Middle frontal gyrus (tissue), 1 donor: ENCODE results near the gene RELT.

Experiments
- DNase-seq: peaks from one replicate; pipeline ENCODE4 v3.0.0-alpha.2; 2015; ENCODE audit warnings: low spot score; ENCODE audit errors: extremely low spot score

Gene RELT

GRCh38 chr11:73404048-73404447 lies 27.8 kb downstream of the RELT start:
- DNase-seq = no peak

- no peak for DNase-seq
Observed at GRCh38 chr11:73404506-73405145, 28.4 kb downstream of the RELT start.

DNA sequence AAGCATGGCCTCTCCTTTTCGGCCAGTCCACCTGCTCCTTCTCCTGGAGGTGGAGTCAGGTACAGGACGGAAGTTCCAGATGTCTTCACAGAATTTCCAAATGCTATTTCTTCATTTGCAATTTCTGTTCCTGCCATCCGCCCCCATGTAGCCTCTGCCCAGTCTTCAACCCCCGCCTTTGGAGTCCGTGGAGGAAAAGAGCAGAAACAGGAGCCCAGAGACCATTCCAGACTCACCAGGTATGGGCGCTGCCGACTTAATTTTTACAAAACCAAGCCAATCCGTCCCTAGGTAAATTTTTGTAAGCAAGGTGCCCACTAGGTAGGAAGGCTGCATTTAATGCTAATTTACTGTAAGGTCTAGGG lies 28.9 kb downstream of the RELT start:
- no peak for DNase-seq

GRCh38 chr11:73406131-73406530 lies 29.9 kb downstream of the RELT start:
- DNase-seq = no peak

DNA sequence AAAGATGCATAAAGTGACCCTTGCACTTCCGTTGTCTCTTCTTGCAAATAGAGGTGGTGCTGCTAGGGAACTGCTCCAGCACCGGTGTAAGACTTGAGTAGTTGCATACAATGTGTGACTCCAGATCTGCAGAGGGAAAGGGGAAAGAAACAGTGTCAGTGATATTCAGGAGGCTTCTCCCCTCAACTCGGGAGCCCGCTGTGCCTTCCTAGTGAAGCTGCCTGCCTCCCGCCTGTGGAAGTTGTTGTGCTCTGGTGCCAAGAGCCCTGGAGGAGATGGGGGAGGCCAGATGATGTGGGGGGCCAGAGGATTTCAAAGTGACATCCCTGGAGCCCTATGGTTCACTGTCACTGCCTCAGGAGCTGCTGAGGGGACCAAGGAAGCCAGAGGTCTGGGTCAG lies 30.4 kb downstream of the RELT start:
- no peak for DNase-seq

DNA sequence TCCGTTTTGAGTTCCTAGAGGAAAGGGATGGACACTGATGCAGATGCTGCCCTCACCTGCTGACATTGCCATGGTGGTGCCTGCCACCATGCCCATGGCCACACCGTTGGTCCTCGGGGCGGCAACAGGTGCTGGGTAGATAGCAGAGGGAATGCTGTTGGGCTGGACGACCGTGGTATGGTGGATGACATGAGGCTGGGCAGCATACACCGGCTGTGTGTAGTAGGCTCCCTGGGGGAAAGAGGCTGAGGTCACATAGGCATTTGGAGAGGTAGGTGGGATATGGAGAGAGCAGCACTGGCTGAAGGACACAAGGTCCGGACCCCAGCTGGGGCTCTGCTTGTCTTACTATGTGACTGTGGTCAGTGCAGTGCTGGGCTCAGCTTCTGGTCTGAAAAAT lies 33.2 kb downstream of the RELT start:
- no peak for DNase-seq

- DNase-seq = no peak
Observed at GRCh38 chr11:73410627-73411026, 34.4 kb downstream of the RELT start.

GRCh38 chr11:73411031-73411430 lies 34.8 kb downstream of the RELT start:
- no peak for DNase-seq

DNA sequence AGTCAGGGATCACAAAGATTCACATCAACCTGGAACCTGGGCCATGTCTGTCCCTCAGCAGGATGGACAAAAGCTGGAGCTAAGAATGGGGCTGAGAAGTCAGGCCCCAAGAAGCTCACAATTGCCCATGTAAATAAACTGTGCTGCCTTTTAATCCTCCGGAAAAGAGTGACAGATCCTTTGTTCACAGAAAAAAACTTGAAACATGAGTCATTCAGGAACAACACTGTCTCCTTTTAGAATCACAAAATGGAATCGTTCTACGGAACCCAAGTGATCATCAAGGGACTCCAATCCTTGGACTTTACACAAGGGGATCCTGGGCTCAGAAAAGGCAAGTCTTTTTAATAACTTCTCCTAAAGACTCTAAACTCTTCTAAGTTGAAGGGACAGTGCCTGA lies 36.1 kb downstream of the RELT start:
- DNase-seq = no peak

- DNase-seq = no peak
Observed at GRCh38 chr11:73413256-73413655, 37.1 kb downstream of the RELT start.

DNA sequence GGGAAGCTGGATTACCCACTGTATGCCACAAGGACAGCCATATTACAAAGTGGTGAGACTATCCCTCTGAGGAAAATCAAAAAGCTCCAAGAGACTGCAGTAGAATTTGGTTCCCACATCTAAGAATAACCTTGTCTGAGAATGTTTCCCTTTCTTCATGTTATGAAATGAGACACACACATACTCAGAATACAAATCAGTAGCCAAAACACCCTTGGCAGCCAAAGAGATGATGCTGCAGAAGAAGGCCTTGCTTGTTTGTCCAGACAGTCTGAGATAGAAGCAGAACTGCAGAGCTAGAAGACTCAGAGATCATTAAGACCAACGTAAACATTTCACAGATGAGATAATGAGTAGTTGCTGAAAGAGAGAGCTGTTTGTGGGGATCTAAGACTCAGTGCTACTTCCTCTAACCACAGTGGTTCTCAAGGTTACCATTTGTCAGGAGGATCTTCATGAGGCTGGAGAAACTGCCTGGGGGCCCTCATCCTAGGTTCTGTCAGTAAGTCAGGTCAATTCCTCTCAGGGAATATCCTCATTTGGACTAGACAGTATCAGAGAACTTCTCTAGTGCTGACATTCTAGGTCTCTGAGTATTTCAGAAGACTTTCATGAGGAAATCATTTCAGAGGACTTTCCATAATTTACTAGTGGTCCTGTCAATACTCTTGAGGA lies 38.9 kb downstream of the RELT start:
- peak; percentile 65 for DNase-seq

GRCh38 chr11:73415854-73416615 lies 39.8 kb downstream of the RELT start:
- no peak for DNase-seq

DNA sequence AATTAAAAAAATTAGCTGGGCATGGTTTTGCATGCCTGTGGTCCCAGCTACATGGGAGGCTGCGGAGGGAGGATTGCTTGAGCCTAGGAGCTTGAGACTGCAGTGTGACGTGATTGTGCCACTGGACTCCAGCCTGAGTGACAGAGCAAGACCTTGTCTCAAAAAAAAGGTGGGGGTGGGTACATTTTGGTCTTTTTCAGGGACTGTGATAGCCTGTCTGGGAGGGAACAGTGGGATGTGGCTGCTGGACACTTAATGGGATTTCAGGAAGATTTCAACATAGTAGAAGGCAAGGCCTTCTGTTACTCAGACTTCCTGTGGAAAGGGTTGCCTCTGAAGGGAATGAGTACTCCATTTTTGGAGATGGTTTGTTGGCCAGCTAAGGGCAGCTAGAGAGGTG lies 40.6 kb downstream of the RELT start:
- DNase-seq = no peak

- no peak for DNase-seq
Observed at GRCh38 chr11:73420136-73420535, 43.9 kb downstream of the RELT start.

DNA sequence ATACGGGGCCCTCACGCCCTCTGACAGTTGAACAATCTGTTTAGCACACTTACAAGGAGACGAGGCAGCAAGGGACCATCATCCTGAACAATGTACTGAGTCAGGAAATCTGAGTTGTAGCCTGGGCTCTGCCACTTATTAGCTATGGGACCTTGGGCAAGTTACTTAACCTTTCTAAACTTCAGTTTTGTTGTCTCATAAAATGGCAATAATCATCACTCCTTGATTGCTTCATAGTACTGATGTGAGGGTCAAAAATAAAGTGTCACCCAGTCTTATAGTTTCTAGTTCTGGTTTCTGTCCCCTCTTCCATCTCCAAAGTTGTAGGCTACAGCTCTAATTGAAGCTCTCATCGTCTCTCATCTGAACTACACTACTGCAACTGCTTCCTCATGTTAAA lies 46.7 kb downstream of the RELT start:
- no peak for DNase-seq

DNA sequence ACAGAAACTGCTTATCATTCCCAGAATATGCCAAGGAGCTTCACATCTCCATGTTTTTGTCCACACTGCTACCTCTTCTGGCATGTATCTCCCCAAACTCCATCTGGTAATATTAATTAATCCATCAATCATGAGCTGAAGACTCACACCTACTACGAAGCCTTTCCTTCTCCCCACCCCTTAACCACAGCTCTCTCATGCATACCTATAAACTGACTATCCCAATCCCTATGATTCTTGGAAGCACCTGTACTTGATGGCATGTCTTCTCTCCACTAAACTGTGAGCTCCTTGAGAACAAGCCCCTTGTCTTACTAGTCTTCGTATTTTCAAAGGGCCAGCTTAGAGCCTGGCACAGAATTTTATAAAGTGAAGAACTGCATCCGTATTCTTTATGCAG lies 47.3 kb downstream of the RELT start:
- no peak for DNase-seq

- DNase-seq = no peak
Observed at GRCh38 chr11:73425108-73425507, 48.9 kb downstream of the RELT start.

DNA sequence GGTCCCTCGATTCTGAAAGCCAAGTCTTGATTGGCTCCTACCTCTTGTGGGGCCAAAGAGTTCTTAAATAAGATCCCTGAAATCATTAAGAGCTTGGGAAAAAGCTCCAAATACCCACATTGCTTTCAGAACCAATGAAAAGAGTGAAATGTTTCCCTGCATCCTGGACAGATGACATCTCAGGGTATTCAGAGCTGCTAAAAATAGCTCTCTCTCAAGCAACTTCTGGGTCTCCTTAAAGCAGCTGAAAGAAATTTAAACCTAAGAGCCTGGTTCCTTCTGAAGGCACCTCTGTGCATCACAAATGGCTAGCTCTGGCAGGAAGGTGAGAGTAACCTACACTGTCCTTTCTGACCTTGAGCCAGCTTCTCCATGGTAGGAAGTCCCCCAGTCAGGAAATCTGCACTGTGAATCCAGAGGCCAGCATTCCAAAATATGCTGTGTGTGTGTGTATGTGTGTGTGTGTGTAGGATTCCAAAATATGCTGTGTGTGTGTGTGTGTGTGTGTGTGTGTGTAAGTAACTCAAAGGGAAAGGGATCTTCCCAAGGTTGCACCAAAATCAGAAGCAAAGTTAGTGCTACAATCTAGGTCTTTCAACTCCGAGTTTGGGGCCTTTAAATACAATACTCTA lies 50.1 kb downstream of the RELT start:
- DNase-seq = no peak

DNA sequence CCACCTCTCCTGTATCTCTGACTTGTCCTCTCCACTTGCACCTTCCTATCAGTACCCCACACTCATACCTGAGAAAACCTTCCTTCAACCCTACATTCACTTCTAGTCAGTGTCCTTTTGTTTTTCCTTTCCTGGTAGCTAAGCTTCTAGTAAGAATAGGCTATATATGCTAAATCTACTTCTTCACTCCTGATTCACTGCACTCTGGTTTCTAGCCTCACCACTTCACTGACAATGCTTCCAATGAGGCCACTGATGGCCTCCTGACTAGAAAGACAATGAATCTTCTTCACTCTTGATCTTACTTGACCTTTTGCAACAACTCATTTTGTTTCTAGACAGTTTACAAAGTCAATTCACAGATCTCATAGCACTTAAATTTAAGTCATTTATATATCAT lies 52.0 kb downstream of the RELT start:
- DNase-seq = no peak

DNA sequence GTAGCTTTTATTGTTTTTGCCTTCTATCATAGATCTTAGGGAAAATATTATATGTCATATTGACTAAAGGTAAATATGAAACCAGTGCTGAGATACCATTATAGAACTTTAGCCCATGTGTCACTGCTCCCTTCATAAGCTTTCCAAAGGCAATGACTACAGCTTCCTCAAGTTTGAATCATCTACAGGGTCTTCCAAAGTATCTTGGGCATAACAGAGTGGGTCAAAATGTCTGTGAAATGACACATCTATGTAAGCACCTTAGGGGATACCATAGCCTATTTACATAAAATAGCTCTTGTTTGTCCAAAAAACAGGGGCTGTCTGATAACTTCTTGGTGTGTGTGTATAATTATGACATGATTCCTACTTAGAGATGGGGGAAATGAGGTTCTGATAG lies 52.5 kb downstream of the RELT start:
- DNase-seq = no peak

DNA sequence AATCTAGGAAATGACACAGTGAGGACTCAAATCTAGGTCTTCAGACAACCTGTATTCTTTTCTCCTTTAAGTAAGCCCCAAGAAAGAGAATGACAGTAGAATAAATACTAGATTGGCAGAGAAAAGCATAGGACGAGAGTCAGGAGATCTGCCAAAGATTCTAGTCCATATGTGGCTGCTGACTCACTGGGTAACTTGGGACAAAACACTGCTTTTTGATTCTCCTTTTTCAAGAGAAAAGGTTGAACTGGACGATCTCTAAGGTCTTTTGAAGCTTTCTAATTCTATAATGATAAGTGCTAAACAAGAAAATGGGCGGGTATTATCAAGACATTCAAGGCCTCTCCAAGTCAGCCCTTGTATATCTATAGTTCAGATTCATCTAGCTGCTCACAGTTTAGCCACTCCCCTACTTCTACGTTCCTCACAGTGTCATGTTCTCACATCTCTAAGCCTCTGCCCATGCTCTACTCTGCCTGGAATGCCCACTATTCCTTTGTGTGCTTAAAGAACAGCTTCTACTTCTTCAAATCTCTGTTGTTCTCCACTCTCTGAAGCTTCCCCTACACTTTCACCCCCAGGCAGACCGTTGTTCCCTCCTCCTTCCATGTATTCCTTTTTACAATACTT lies 53.0 kb downstream of the RELT start:
- no peak for DNase-seq

GRCh38 chr11:73430326-73430725 lies 54.1 kb downstream of the RELT start:
- DNase-seq = no peak
